B cell (primary cell): Measurements from ENCODE around the gene AQP10. TPM values are rescaled to one million over a fixed set of nuclear protein-coding genes. Genes with fewer than 3 reads are reported as not detected.

Experiments
- ATAC-seq: fragments of 200-7000 bp; cut with Tn5 transposase; one replicate; pipeline ENCODE4 v1.10.0; 2021; ENCODE audit warnings: low read depth, mild to moderate bottlenecking, moderate number of reproducible peaks, moderate library complexity
- CTCF ChIA-PET: fragments of 350-600 bp; sonication (Branson Sonifier 250); formaldehyde crosslinking; loops from one replicate; lab custom pipeline; 2021; ENCODE audit warnings: antibody characterized with exemption, inconsistent platforms; lab: Charles Lee
- POLR2A ChIA-PET: fragments of 350-600 bp; sonication (Branson Sonifier 250); formaldehyde crosslinking; loops from one replicate; lab custom pipeline; 2021; ENCODE audit warnings: antibody characterized with exemption; lab: Charles Lee
- DNase-seq: peaks from one replicate; pipeline ENCODE4 v3.0.0; 2013
- H2AFZ ChIP-seq: 2 replicates; pipeline ENCODE4 v1.6.1; 2012; ENCODE audit warnings: mild to moderate bottlenecking, low read depth, low read length; ENCODE audit not compliant: insufficient read depth, poor library complexity, severe bottlenecking
- H3K27ac ChIP-seq, 2 donors: 1 replicate in 1 of 2; 2 replicates in 1 of 2; pipeline ENCODE4 v1.5.1; 2012 to 2013; ENCODE audit warnings: low read length in 2 of 2, mild to moderate bottlenecking in 2 of 2, moderate library complexity in 1 of 2
- H3K27me3 ChIP-seq, 4 experiments: fragments of 200-600 bp in 1 of 4; sonication (generic) in 1 of 4; replicated peaks in 1 of 4; 1 replicate in 2 of 4; 2 replicates in 2 of 4; pipeline versions ENCODE4 v1.6.1 to v1.7.0; 2013 to 2016; ENCODE audit warnings: low read length in 3 of 4, mild to moderate bottlenecking in 2 of 4, mixed read lengths in 1 of 4, moderate library complexity in 1 of 4; ENCODE audit not compliant: insufficient read depth in 4 of 4, control insufficient read depth in 3 of 4; ENCODE audit errors: control extremely low read depth in 1 of 4
- H3K36me3 ChIP-seq, 2 experiments: replicated peaks in 1 of 2; 1 replicate in 1 of 2; 2 replicates in 1 of 2; pipeline versions ENCODE4 v1.6.1 to v1.7.1; 2013; ENCODE audit warnings: low read length in 1 of 2; ENCODE audit not compliant: insufficient read depth in 2 of 2, control insufficient read depth in 1 of 2; ENCODE audit errors: control extremely low read depth in 1 of 2, extremely low read depth in 1 of 2
- H3K4me1 ChIP-seq, 2 donors: fragments of 200-600 bp in 1 of 2; sonication (generic) in 1 of 2; 1 replicate in 1 of 2; 2 replicates in 1 of 2; pipeline versions ENCODE4 v1.5.1 to v1.6.1; 2013 to 2017; ENCODE audit warnings: low read length in 2 of 2; ENCODE audit not compliant: control insufficient read depth in 2 of 2, insufficient read depth in 2 of 2
- H3K4me2 ChIP-seq: replicated peaks from 2 replicates; pipeline ENCODE3; 2012; ENCODE audit warnings: mild to moderate bottlenecking, low read depth, low read length; ENCODE audit not compliant: poor library complexity, severe bottlenecking
- H3K4me3 ChIP-seq, 5 experiments: fragments of 200-600 bp in 1 of 5; sonication (generic) in 1 of 5; 1 replicate in 3 of 5; 2 replicates in 2 of 5; pipeline versions ENCODE4 v1.5.1 to v1.7.0; 2011 to 2016; ENCODE audit warnings: low read length in 4 of 5, mild to moderate bottlenecking in 4 of 5, low read depth in 2 of 5, control low read depth in 1 of 5, moderate library complexity in 1 of 5; ENCODE audit not compliant: insufficient read depth in 1 of 5; ENCODE audit errors: control extremely low read depth in 1 of 5, extremely low read depth in 1 of 5
- H3K79me2 ChIP-seq: fragments of 200-600 bp; sonication (generic); one replicate; pipeline ENCODE4 v1.6.0; 2016; ENCODE audit warnings: low read length; ENCODE audit not compliant: control insufficient read depth, insufficient read depth
- H3K9ac ChIP-seq: fragments of 200-600 bp; sonication (generic); 2 replicates; pipeline ENCODE4 v1.6.1; 2017; ENCODE audit warnings: mild to moderate bottlenecking, low read length, moderate library complexity
- H3K9me3 ChIP-seq, 3 donors: one replicate each; pipeline versions ENCODE4 v1.6.1 to v1.7.1; 2013; ENCODE audit warnings: low read length in 2 of 3; ENCODE audit not compliant: control insufficient read depth in 2 of 3, insufficient read depth in 1 of 3; ENCODE audit errors: control extremely low read depth in 1 of 3
- H4K20me1 ChIP-seq: 2 replicates; pipeline ENCODE4 v1.6.0; 2012; ENCODE audit warnings: mild to moderate bottlenecking, low read length; ENCODE audit not compliant: insufficient read depth, control insufficient read depth, poor library complexity, severe bottlenecking
- H3K27ac Mint-ChIP-seq: one replicate; pipeline ENCODE4 v1.8.0; 2021; ENCODE audit warnings: mixed read lengths
- H3K27me3 Mint-ChIP-seq: one replicate; pipeline ENCODE4 v1.8.0; 2021; ENCODE audit warnings: mixed read lengths
- H3K4me1 Mint-ChIP-seq: one replicate; pipeline ENCODE4 v1.8.0; 2021; ENCODE audit warnings: mixed read lengths
- H3K4me3 Mint-ChIP-seq: one replicate; pipeline ENCODE4 v1.8.0; 2021; ENCODE audit warnings: mixed read lengths
- H3K9me3 Mint-ChIP-seq: one replicate; pipeline ENCODE4 v1.8.0; 2022; ENCODE audit warnings: mixed read lengths; ENCODE audit not compliant: insufficient read depth
- CTCF ChIP-seq: fragments of 200-600 bp; IDR thresholded peaks from one replicate; pipeline ENCODE4 v1.8.0; 2022; ENCODE audit warnings: antibody characterized with exemption, mild to moderate bottlenecking
- EZH2 ChIP-seq: IDR thresholded peaks from 2 replicates; pipeline ENCODE4 v1.6.1; 2012; ENCODE audit warnings: borderline replicate concordance, low read depth, mild to moderate bottlenecking, moderate library complexity, low read length; ENCODE audit not compliant: insufficient read depth, poor library complexity, severe bottlenecking
- WGBS: methylation state at CpG from one replicate; pipeline ENCODE4 v1.1.5; 2013; ENCODE audit warnings: missing lambda C conversion rate; ENCODE audit not compliant: insufficient coverage; 5-methylcytosine and 5-hydroxymethylcytosine counted together
- intact Hi-C: fragments of 100-400 bp; cut with micrococcal nuclease; formaldehyde crosslinking; loops from one replicate; pipeline ENCODE4 v1.10.0; 2022
- polyA plus RNA-seq: library from polyadenylated mRNA; depleted of rRNA; stranded (reverse); fragments of >200 nt; gene quantifications from 2 replicates; pipeline ENCODE4 v1.2.3, GENCODE V29; 2012
- total RNA-seq, 2 donors: library from RNA; stranded (reverse); fragments of 120-200 nt in 1 of 2; gene quantifications; 1 replicate in 1 of 2; 2 replicates in 1 of 2; pipeline versions ENCODE4 v1.2.3 to v1.2.4, GENCODE V29; 2013 to 2022

Gene AQP10
- total and polyA plus RNA-seq, 2 donors (not counting 1 experiment from before 2014, with no cell fraction given) = 0.06 TPM; not detected in 1

GRCh38 chr1:154353966-154354365 lies 33.1 kb downstream of the AQP10 start:
- 76% methylated on average over 2 of the region's 5 CpGs for WGBS
- no peak overlapping the region for H3K27ac Mint-ChIP-seq

GRCh38 chr1:154358519-154358918 lies 37.6 kb downstream of the AQP10 start:
- Histone ChIP-seq H3K4me1 (peaks cover 1 to 3% of the 10 kb centered on the region in 2 donors), H3K4me2 (no peak overlapping the region), H3K9me3 (peaks cover 0 to 6% (median 0%) of the 10 kb centered on the region in 3 donors), H3K79me2 (no peaks in the 10 kb centered on the region), H3K4me3 (no peak overlapping the region), H2AFZ (no peak overlapping the region), H3K27ac (no peak overlapping the region), H3K36me3 (no peaks in the 10 kb centered on the region), H3K27me3 (peaks cover 0 to 10% (median 0%) of the 10 kb centered on the region in 4 experiments), H4K20me1 (no peaks in the 10 kb centered on the region), H3K9ac (no peak overlapping the region)
- TF ChIP-seq CTCF (no peak), EZH2 (no peak)
- H3K9me3 Mint-ChIP-seq = no peaks in the 10 kb centered on the region
- no peak overlapping the region for H3K4me3 Mint-ChIP-seq
- peaks cover 5% of the 10 kb centered on the region for H3K4me1 Mint-ChIP-seq
- H3K27ac Mint-ChIP-seq = no peak overlapping the region
- WGBS = 99% methylated on average over 8 of the region's 8 CpGs
- no peak for ATAC-seq
- POLR2A ChIA-PET = no interaction called here
- CTCF ChIA-PET = no interaction called here
- intact Hi-C loops = no loop called here
- no peak for DNase-seq
- peaks cover 13% of the 10 kb centered on the region for H3K27me3 Mint-ChIP-seq

More at GRCh38 chr1:154353966-154354365, 33.1 kb downstream of the AQP10 start:
- Histone ChIP-seq H3K27ac (no peak overlapping the region), H3K4me1 (peaks cover 18 to 20% of the 10 kb centered on the region in 2 donors), H3K4me2 (no peak overlapping the region), H2AFZ (no peak overlapping the region), H3K9ac (no peak overlapping the region), H3K36me3 (peaks cover 0 to 5% of the 10 kb centered on the region in 2 experiments), H3K4me3 (no peak overlapping the region), H3K79me2 (no peaks in the 10 kb centered on the region), H3K27me3 (peaks cover 0 to 33% (median 12%) of the 10 kb centered on the region in 4 experiments), H3K9me3 (no peaks in the 10 kb centered on the region), H4K20me1 (no peaks in the 10 kb centered on the region)
- TF ChIP-seq EZH2 (no peak), CTCF (no peak)
- intact Hi-C loops = no loop called here
- Mint-ChIP-seq H3K4me3 (peak overlapping the region; percentile 21), H3K27me3 (peaks cover 20% of the 10 kb centered on the region), H3K4me1 (peaks cover 18% of the 10 kb centered on the region), H3K9me3 (no peaks in the 10 kb centered on the region)
- DNase-seq (no peak), ATAC-seq (no peak)
- ChIA-PET POLR2A (no interaction called here), CTCF (interaction anchor here (0.6 to 3.3 kb wide), 3 partner anchors 18 to 32 kb away, joined by 3 to 17 read pairs (median 3); no protein-coding TSS in a partner anchor)
